ENCODE measurements around the gene YIPF6. TPM values are rescaled to one million over a fixed set of nuclear protein-coding genes. Genes with fewer than 3 reads are reported as not detected.
A peak's percentile ranks its signal among the peaks of the same experiment; 100 is the strongest.

Gene YIPF6
- total RNA-seq, 2 donors from 2014 or later: 26.4 to 31.5 TPM

GRCh38 chrX:68574240-68574639 is 75.4 kb downstream of the YIPF6 start:
- DNase-seq: peak in 1 of 2 donors; percentile 12
- Mint-ChIP-seq H3K36me3 (ENCODE audit: insufficient read depth in 2 of 2) (peaks cover 0 to 5% of the 10 kb centered on the region in 2 donors), H3K27me3 (ENCODE audit: low read depth) (peaks cover 20% of the 10 kb centered on the region), H3K9me3 (no peaks in the 10 kb centered on the region), H3K27ac (no peak overlapping the region), H3K4me3 (peak overlapping the region in 1 of 2 donors; percentile 37), H3K4me1 (ENCODE audit: low read depth) (peaks cover 33% of the 10 kb centered on the region)
- ATAC-seq (replicated peaks in 1 of 2): peak; percentile 57 to 65

GRCh38 chrX:68579810-68580209 is 81.0 kb downstream of the YIPF6 start:
- H3K36me3 Mint-ChIP-seq (ENCODE audit: insufficient read depth in 2 of 2): peaks cover 0 to 10% of the 10 kb centered on the region in 2 donors
- peaks cover 16% of the 10 kb centered on the region for H3K27me3 Mint-ChIP-seq (ENCODE audit: low read depth)
- H3K9me3 Mint-ChIP-seq: peaks cover 0 to 4% of the 10 kb centered on the region in 2 donors
- DNase-seq: no peak
- H3K27ac Mint-ChIP-seq: no peak overlapping the region
- no peaks in the 10 kb centered on the region for H3K4me1 Mint-ChIP-seq (ENCODE audit: low read depth)
- no peak overlapping the region for H3K4me3 Mint-ChIP-seq
- no peak for ATAC-seq (replicated peaks in 1 of 2)

GRCh38 chrX:68584221-68584620 is 85.4 kb downstream of the YIPF6 start:
- no peaks in the 10 kb centered on the region for H3K4me1 Mint-ChIP-seq (ENCODE audit: low read depth)
- ATAC-seq (replicated peaks in 1 of 2) (no peak), DNase-seq (no peak)
- peaks cover 6% of the 10 kb centered on the region for H3K27me3 Mint-ChIP-seq (ENCODE audit: low read depth)
- H3K9me3 Mint-ChIP-seq: peaks cover 6 to 7% of the 10 kb centered on the region in 2 donors
- peaks cover 4 to 8% of the 10 kb centered on the region in 2 donors for H3K36me3 Mint-ChIP-seq (ENCODE audit: insufficient read depth in 2 of 2)
- H3K27ac Mint-ChIP-seq: no peak overlapping the region
- no peak overlapping the region for H3K4me3 Mint-ChIP-seq

Other genes with a start within 250 kb of the YIPF6 start
- gene OPHN1, start 65.6 kb upstream of the YIPF6 start, total RNA-seq: under 1 TPM in 1 of 2 donors, not detected in 1; 0.12 TPM
- gene STARD8, start 148.6 kb downstream of the YIPF6 start, total RNA-seq: 1 to 10 TPM; 1.1 to 1.3 TPM

All from activated T-cell treated with anti-CD3 and anti-CD28 coated beads, Interleukin-2, amount 50 U/mL, for 72 hours (primary cell).